Hepatocyte (in vitro differentiated cells): ENCODE data around the gene RASGEF1C. TPM values are rescaled to one million over a fixed set of nuclear protein-coding genes. Genes with fewer than 3 reads are reported as not detected.

Experiments
- DNase-seq: peaks from one replicate; pipeline ENCODE4 v3.0.0-alpha.2; 2016; ENCODE audit warnings: low spot score
- H2AFZ ChIP-seq: fragments of 200-600 bp; sonication (generic); 2 replicates; pipeline ENCODE4 v1.6.0; 2016; ENCODE audit warnings: antibody characterized with exemption, mild to moderate bottlenecking
- H3K27ac ChIP-seq: fragments of 200-600 bp; sonication (generic); 2 replicates; pipeline ENCODE4 v1.5.1; 2016; ENCODE audit warnings: mild to moderate bottlenecking
- H3K27me3 ChIP-seq: fragments of 200-600 bp; sonication (generic); 2 replicates; pipeline ENCODE4 v1.6.1; 2016
- H3K36me3 ChIP-seq: fragments of 200-600 bp; sonication (generic); replicated peaks from 2 replicates; pipeline ENCODE4 v1.5.1; 2016; ENCODE audit warnings: low read depth; ENCODE audit not compliant: insufficient read depth
- H3K4me1 ChIP-seq: fragments of 200-600 bp; sonication (generic); 2 replicates; pipeline ENCODE4 v1.5.1; 2016; ENCODE audit warnings: mild to moderate bottlenecking, moderate library complexity; ENCODE audit not compliant: insufficient read depth
- H3K4me2 ChIP-seq: fragments of 200-600 bp; sonication (generic); 2 replicates; pipeline ENCODE4 v1.6.0; 2016
- H3K4me3 ChIP-seq: fragments of 200-600 bp; sonication (generic); 2 replicates; pipeline ENCODE4 v1.5.1; 2016; ENCODE audit warnings: mild to moderate bottlenecking
- H3K79me2 ChIP-seq: fragments of 200-600 bp; sonication (generic); 2 replicates; pipeline ENCODE4 v1.6.0; 2017; ENCODE audit warnings: mild to moderate bottlenecking
- H3K9me2 ChIP-seq: fragments of 200-600 bp; sonication (generic); replicated peaks from 2 replicates; pipeline ENCODE4 v1.6.0; 2017; ENCODE audit warnings: mild to moderate bottlenecking; ENCODE audit not compliant: insufficient read depth
- H3K9me3 ChIP-seq: fragments of 200-600 bp; sonication (generic); 2 replicates; pipeline ENCODE4 v1.5.1; 2016; ENCODE audit warnings: low read depth, mild to moderate bottlenecking
- H4K20me1 ChIP-seq: fragments of 200-600 bp; sonication (generic); 2 replicates; pipeline ENCODE4 v1.6.0; 2016; ENCODE audit warnings: mild to moderate bottlenecking; ENCODE audit not compliant: insufficient read depth, poor library complexity, severe bottlenecking
- CTCF ChIP-seq: fragments of 200-600 bp; sonication (generic); IDR thresholded peaks from 2 replicates; pipeline ENCODE4 v1.5.1; 2016; ENCODE audit warnings: antibody characterized with exemption, mild to moderate bottlenecking; ENCODE audit not compliant: poor library complexity
- EZH2 ChIP-seq: fragments of 200-600 bp; sonication (generic); IDR thresholded peaks from 2 replicates; pipeline ENCODE4 v1.6.1; 2016; ENCODE audit warnings: antibody characterized with exemption, mild to moderate bottlenecking, borderline replicate concordance
- EZH2phosphoT487 ChIP-seq: fragments of 200-600 bp; sonication (generic); IDR thresholded peaks from one replicate; pipeline ENCODE4 v1.6.1; 2018; ENCODE audit warnings: antibody characterized with exemption, mild to moderate bottlenecking, low read depth, moderate library complexity; ENCODE audit not compliant: unreplicated experiment, severe bottlenecking
- WGBS: methylation state at CpG from one replicate; pipeline ENCODE4 v1.1.6; 2016; ENCODE audit warnings: low lambda C conversion rate; ENCODE audit errors: missing lambda C conversion rate; 5-methylcytosine and 5-hydroxymethylcytosine counted together
- polyA plus RNA-seq: library from polyadenylated mRNA; unstranded; fragments of >200 nt; fragmentation: Nextera tagmentation; extraction: Ambion mirVana; gene quantifications from 2 replicates; pipeline ENCODE4 v1.2.1, GENCODE V29; 2016
- total RNA-seq: library from RNA; depleted of rRNA; stranded (reverse); fragments of >200 nt; gene quantifications from 2 replicates; pipeline ENCODE4 v1.2.3, GENCODE V29; 2014

The RASGEF1C gene
- total and polyA plus RNA-seq, 2 experiments from 2014 or later, result not detected

- Histone ChIP-seq H3K9me3 (peaks cover 8% of the 10 kb centered on the region), H4K20me1 (no peaks in the 10 kb centered on the region), H3K27ac (no peak overlapping the region), H3K9me2 (no peaks in the 10 kb centered on the region), H3K79me2 (no peaks in the 10 kb centered on the region), H2AFZ (no peak overlapping the region), H3K36me3 (no peaks in the 10 kb centered on the region), H3K27me3 (no peaks in the 10 kb centered on the region), H3K4me3 (no peak overlapping the region), H3K4me2 (no peak overlapping the region), H3K4me1 (no peaks in the 10 kb centered on the region)
- TF ChIP-seq EZH2phosphoT487, result no peak
- TF ChIP-seq CTCF, result no peak
- WGBS, result 90% methylated on average over 7 of the region's 7 CpGs
- DNase-seq, result no peak
Observed at GRCh38 chr5:180111273-180112002, 97.6 kb downstream of the RASGEF1C start.

GRCh38 chr5:180109920-180110319, 99.1 kb downstream of the RASGEF1C start:
- Histone ChIP-seq H3K27me3 (no peaks in the 10 kb centered on the region), H3K4me2 (no peak overlapping the region), H3K4me1 (no peaks in the 10 kb centered on the region), H3K9me2 (no peaks in the 10 kb centered on the region), H3K27ac (no peak overlapping the region), H2AFZ (no peak overlapping the region), H3K9me3 (peaks cover 8% of the 10 kb centered on the region), H3K79me2 (no peaks in the 10 kb centered on the region), H3K4me3 (no peak overlapping the region), H3K36me3 (no peaks in the 10 kb centered on the region), H4K20me1 (no peaks in the 10 kb centered on the region)
- no peak for DNase-seq
- WGBS, result 78% methylated on average over 9 of the region's 9 CpGs
- TF ChIP-seq EZH2phosphoT487, result no peak
- TF ChIP-seq EZH2, result no peak
- TF ChIP-seq CTCF, result no peak

- TF ChIP-seq CTCF (no peak), EZH2phosphoT487 (no peak), EZH2 (no peak)
- WGBS, result 100% methylated on average over 1 of the region's 1 CpG
- DNase-seq, result no peak
- Histone ChIP-seq H3K27me3 (no peaks in the 10 kb centered on the region), H3K4me1 (no peaks in the 10 kb centered on the region), H3K36me3 (no peaks in the 10 kb centered on the region), H3K27ac (no peak overlapping the region), H3K79me2 (no peaks in the 10 kb centered on the region), H2AFZ (no peak overlapping the region), H3K9me3 (peaks cover 8% of the 10 kb centered on the region), H3K4me2 (no peak overlapping the region), H3K9me2 (no peaks in the 10 kb centered on the region), H4K20me1 (no peaks in the 10 kb centered on the region), H3K4me3 (no peak overlapping the region)
Observed at GRCh38 chr5:180107005-180107404, 102.0 kb downstream of the RASGEF1C start.
